SK-N-SH (cell line): ENCODE data around the gene PNPLA1. TPM values are rescaled to one million over a fixed set of nuclear protein-coding genes. Genes with fewer than 3 reads are reported as not detected.

ENCODE experiments used
- CTCF ChIA-PET: fragments of 300-600, 350-600 bp; formaldehyde crosslinking; extraction: SDS; loops from one replicate; lab custom pipeline; 2021; lab: Yijun Ruan, JAX
- POLR2A ChIA-PET: fragments of 350-600 bp; sonication (Branson Sonifier 250); formaldehyde crosslinking; extraction: SDS; loops from one replicate; lab custom pipeline; 2020; ENCODE audit warnings: antibody characterized with exemption, inconsistent platforms; lab: Yijun Ruan, JAX
- DNase-seq: peaks from one replicate; pipeline ENCODE4 v3.0.0; 2012
- H2AFZ ChIP-seq: fragments of 200-600 bp; sonication (generic); 2 replicates; pipeline ENCODE4 v1.8.1; 2016; ENCODE audit warnings: antibody characterized with exemption, mild to moderate bottlenecking, low read depth
- H3F3A ChIP-seq: fragments of 200-600 bp; sonication (generic); replicated peaks from 2 replicates; pipeline ENCODE3; 2016; ENCODE audit warnings: antibody characterized with exemption, mild to moderate bottlenecking; ENCODE audit not compliant: insufficient read depth
- H3K27ac ChIP-seq, 2 experiments: fragments of 200-500 bp in 1 of 2; fragments of 200-600 bp in 1 of 2; sonication (Bioruptor generic) in 1 of 2; sonication (generic), shearing (Covaris generic) in 1 of 2; 2 replicates each; pipeline versions ENCODE4 v1.5.1 to v1.6.1; 2014 to 2016; ENCODE audit warnings: low read depth in 2 of 2, inconsistent platforms in 1 of 2, low read length in 1 of 2, mild to moderate bottlenecking in 1 of 2, mixed read lengths in 1 of 2
- H3K27me3 ChIP-seq: fragments of 200-600 bp; sonication (generic), shearing (Covaris generic); 2 replicates; pipeline ENCODE4 v1.6.1; 2016; ENCODE audit warnings: mixed run types; ENCODE audit not compliant: insufficient read depth
- H3K36me3 ChIP-seq, 2 experiments: fragments of 200-500 bp in 1 of 2; fragments of 200-600 bp in 1 of 2; sonication (Bioruptor generic) in 1 of 2; sonication (generic) in 1 of 2; replicated peaks in 1 of 2; 2 replicates each; pipeline versions ENCODE3 to v1.5.1; 2014 to 2016; ENCODE audit warnings: low read length in 1 of 2, mild to moderate bottlenecking in 1 of 2; ENCODE audit not compliant: insufficient read depth in 2 of 2, control insufficient read depth in 1 of 2
- H3K4me1 ChIP-seq, 2 experiments: fragments of 200-500 bp in 1 of 2; fragments of 200-600 bp in 1 of 2; sonication (Bioruptor generic) in 1 of 2; sonication (generic), shearing (Covaris generic) in 1 of 2; 2 replicates each; pipeline versions ENCODE4 v1.5.1 to v1.6.1; 2014 to 2016; ENCODE audit warnings: low read depth in 1 of 2, low read length in 1 of 2, mixed run types in 1 of 2; ENCODE audit not compliant: insufficient read depth in 2 of 2, control insufficient read depth in 1 of 2
- H3K4me2 ChIP-seq: fragments of 200-600 bp; sonication (generic), shearing (Covaris generic); 2 replicates; pipeline ENCODE4 v1.6.1; 2017; ENCODE audit warnings: mixed run types
- H3K4me3 ChIP-seq, 2 experiments: fragments of 200-500 bp in 1 of 2; fragments of 200-600 bp in 1 of 2; sonication (Bioruptor generic) in 1 of 2; sonication (generic), shearing (Covaris generic) in 1 of 2; 2 replicates each; pipeline versions ENCODE4 v1.5.1 to v1.8.1; 2014 to 2016; ENCODE audit warnings: low read depth in 2 of 2, inconsistent platforms in 1 of 2, low read length in 1 of 2, mild to moderate bottlenecking in 1 of 2, mixed read lengths in 1 of 2, moderate library complexity in 1 of 2
- H3K79me2 ChIP-seq: fragments of 200-600 bp; sonication (generic); 2 replicates; pipeline ENCODE4 v1.8.1; 2017; ENCODE audit warnings: mild to moderate bottlenecking; ENCODE audit not compliant: insufficient read depth
- H3K9ac ChIP-seq: fragments of 200-600 bp; sonication (generic); 2 replicates; pipeline ENCODE4 v1.6.1; 2017; ENCODE audit warnings: mixed run types
- H3K9me2 ChIP-seq: fragments of 200-600 bp; sonication (generic); 2 replicates; pipeline ENCODE4 v1.6.1; 2017; ENCODE audit warnings: mixed run types
- H3K9me3 ChIP-seq: fragments of 200-600 bp; sonication (generic); 2 replicates; pipeline ENCODE4 v1.6.1; 2017; ENCODE audit warnings: mixed run types, mild to moderate bottlenecking, moderate library complexity
- H4K20me1 ChIP-seq: fragments of 200-600 bp; sonication (generic); 2 replicates; pipeline ENCODE4 v1.6.1; 2017; ENCODE audit warnings: mild to moderate bottlenecking, mixed run types; ENCODE audit not compliant: insufficient read depth
- CHD2 ChIP-seq: fragments of 150-350 bp; IDR thresholded peaks from 2 replicates; pipeline ENCODE4 v1.6.1; 2018; ENCODE audit warnings: low read length; ENCODE audit not compliant: partially characterized antibody
- EP300 ChIP-seq, 2 experiments: IDR thresholded peaks; 2 replicates each; pipeline versions ENCODE4 v1.4.0 to v1.6.1; 2012; ENCODE audit warnings: borderline replicate concordance in 1 of 2, low read depth in 1 of 2, low read length in 1 of 2
- NRF1 ChIP-seq: IDR thresholded peaks from 2 replicates; pipeline ENCODE4 v1.6.1; 2012; ENCODE audit warnings: low read depth, mild to moderate bottlenecking, low read length
- RAD21 ChIP-seq: IDR thresholded peaks from 2 replicates; pipeline ENCODE4 v1.6.1; 2012; ENCODE audit warnings: mild to moderate bottlenecking, low read length
- TAF1 ChIP-seq: IDR thresholded peaks from 2 replicates; pipeline ENCODE4 v1.6.1; 2012; ENCODE audit warnings: low read depth, mild to moderate bottlenecking, low read length, moderate library complexity, borderline replicate concordance
- YY1 ChIP-seq: IDR thresholded peaks from 2 replicates; pipeline ENCODE4 v1.4.0; 2012; ENCODE audit warnings: low read depth, mild to moderate bottlenecking
- WGBS: methylation state at CpG from one replicate; pipeline ENCODE4 v1.1.6; 2017; ENCODE audit warnings: low lambda C conversion rate; 5-methylcytosine and 5-hydroxymethylcytosine counted together
- polyA plus RNA-seq, 3 experiments: library from polyadenylated mRNA; depleted of rRNA; stranded (reverse); fragments of >200 nt; gene quantifications; 2 replicates each; pipeline ENCODE4 v1.2.3, GENCODE V29; 2012
- TF ChIP-seq, protein P1 (sequence below): IDR thresholded peaks from 2 replicates; pipeline ENCODE4 v1.4.0; 2012; ENCODE audit warnings: low read depth
- TF ChIP-seq, protein P2 (sequence below): IDR thresholded peaks from 2 replicates; pipeline ENCODE4 v1.4.0; 2012; ENCODE audit warnings: low read depth, borderline replicate concordance

Gene PNPLA1
- polyA plus RNA-seq, 1 of the 3 experiments (the other 2 are of a cell fraction): not detected

- H3K9me3 ChIP-seq: no peaks in the 10 kb centered on the region
- no peak overlapping the region for H3K4me3 ChIP-seq
- WGBS: 92% methylated on average over 5 of the region's 8 CpGs
- no peaks in the 10 kb centered on the region for H3K79me2 ChIP-seq
- TF ChIP-seq EP300 (IDR thresholded peaks at IDR 0.05; ENCODE audit: borderline replicate concordance in 1 of 2, low read depth in 1 of 2, low read length in 1 of 2): no peak
- TF ChIP-seq NRF1: no peak
- TF ChIP-seq, all 33 proteins: peak for 0
- Histone ChIP-seq H3K27ac (no peak overlapping the region), H4K20me1 (no peaks in the 10 kb centered on the region), H3K9me2 (no peaks in the 10 kb centered on the region), H3K9ac (no peak overlapping the region), H3K36me3 (no peaks in the 10 kb centered on the region), H3K4me2 (no peak overlapping the region), H3K27me3 (peaks cover 12% of the 10 kb centered on the region; the same call in 1 of the 2 replicates), H3K4me1 (peaks cover 0 to 2% of the 10 kb centered on the region in 2 experiments; a peak in 1 of 4 replicates), H3F3A (no peaks in the 10 kb centered on the region), H2AFZ (no peak overlapping the region)
- POLR2A ChIA-PET: no interaction called here
- no peak for DNase-seq
- CTCF ChIA-PET: interaction anchor here (1.4 to 15.1 kb wide), 3 partner anchors 9 to 219 kb away, joined by 3 to 123 read pairs (median 5); no protein-coding TSS in a partner anchor
Observed at GRCh38 chr6:36312854-36313648, 43.2 kb downstream of the PNPLA1 start.

- Histone ChIP-seq H3K36me3 (no peaks in the 10 kb centered on the region), H3K4me3 (no peak overlapping the region), H3K27me3 (peaks cover 12% of the 10 kb centered on the region; the same call in 1 of the 2 replicates), H4K20me1 (no peaks in the 10 kb centered on the region), H3K4me1 (peaks cover 0 to 2% of the 10 kb centered on the region in 2 experiments; a peak in 1 of 4 replicates), H3K9me2 (no peaks in the 10 kb centered on the region), H2AFZ (no peak overlapping the region), H3K79me2 (no peaks in the 10 kb centered on the region), H3K27ac (no peak overlapping the region), H3K9me3 (no peaks in the 10 kb centered on the region), H3K4me2 (no peak overlapping the region), H3F3A (no peaks in the 10 kb centered on the region), H3K9ac (no peak overlapping the region)
- no peak for DNase-seq
- no peak for TF ChIP-seq NRF1
- TF ChIP-seq, protein P1, sequence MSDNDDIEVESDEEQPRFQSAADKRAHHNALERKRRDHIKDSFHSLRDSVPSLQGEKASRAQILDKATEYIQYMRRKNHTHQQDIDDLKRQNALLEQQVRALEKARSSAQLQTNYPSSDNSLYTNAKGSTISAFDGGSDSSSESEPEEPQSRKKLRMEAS: no peak
- TF ChIP-seq TAF1: no peak
- TF ChIP-seq CHD2: no peak
- no peak for TF ChIP-seq RAD21
- TF ChIP-seq YY1: no peak
- TF ChIP-seq, protein P2, sequence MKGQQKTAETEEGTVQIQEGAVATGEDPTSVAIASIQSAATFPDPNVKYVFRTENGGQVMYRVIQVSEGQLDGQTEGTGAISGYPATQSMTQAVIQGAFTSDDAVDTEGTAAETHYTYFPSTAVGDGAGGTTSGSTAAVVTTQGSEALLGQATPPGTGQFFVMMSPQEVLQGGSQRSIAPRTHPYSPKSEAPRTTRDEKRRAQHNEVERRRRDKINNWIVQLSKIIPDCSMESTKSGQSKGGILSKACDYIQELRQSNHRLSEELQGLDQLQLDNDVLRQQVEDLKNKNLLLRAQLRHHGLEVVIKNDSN: no peak
- ChIA-PET POLR2A (no interaction called here), CTCF (interaction anchor here (1.4 to 15.1 kb wide), 3 partner anchors 10 to 219 kb away, joined by 3 to 123 read pairs (median 5); no protein-coding TSS in a partner anchor)
- 84% methylated on average over 4 of the region's 4 CpGs for WGBS
Observed at GRCh38 chr6:36313649-36313936, 43.7 kb downstream of the PNPLA1 start.
